HG03439 (cell line): Measurements from ENCODE around the gene TMEM178A.
"Not testable (repeated sequence)": the region's sequence is repeated elsewhere in the genome, so short reads cannot be mapped to it uniquely, and the experiment has no call there.

Experiments
- ATAC-seq: cut with Tn5 transposase; IDR thresholded peaks from one replicate; pipeline ENCODE4 v1.9.1; 2021; ENCODE audit warnings: mild to moderate bottlenecking, moderate library complexity; ENCODE audit not compliant: unreplicated experiment

TMEM178A gene

GRCh38 chr2:39665811-39666490 lies at the start of gene TMEM178A:
Gene TMEM178A (plus strand): TSS chr2:39665917. CDS start chr2:39665975, 58 bp downstream.
- ATAC-seq, result no peak

GRCh38 chr2:39618236-39618635 lies 47.5 kb upstream of the TMEM178A start:
- no peak for ATAC-seq

- no peak for ATAC-seq
These were observed 47.0 kb upstream of the TMEM178A start for GRCh38 chr2:39618736-39619135.

- no peak for ATAC-seq
These were observed 45.6 kb upstream of the TMEM178A start for GRCh38 chr2:39620067-39620466.

GRCh38 chr2:39621596-39621995 lies 44.1 kb upstream of the TMEM178A start:
- no peak for ATAC-seq

GRCh38 chr2:39622860-39623259 lies 42.9 kb upstream of the TMEM178A start:
- no peak for ATAC-seq

GRCh38 chr2:39623917-39624316 lies 41.8 kb upstream of the TMEM178A start:
- no peak for ATAC-seq

GRCh38 chr2:39625193-39625926 lies 40.4 kb upstream of the TMEM178A start:
- no peak for ATAC-seq

- no peak for ATAC-seq
These were observed 39.8 kb upstream of the TMEM178A start for GRCh38 chr2:39625927-39626270.

GRCh38 chr2:39628346-39628745 lies 37.4 kb upstream of the TMEM178A start:
- not testable (repeated sequence) for ATAC-seq

- ATAC-seq, result no peak
These were observed 36.1 kb upstream of the TMEM178A start for GRCh38 chr2:39629646-39630045.

- no peak for ATAC-seq
These were observed 34.5 kb upstream of the TMEM178A start for GRCh38 chr2:39631256-39631655.

- ATAC-seq, result no peak
These were observed 34.0 kb upstream of the TMEM178A start for GRCh38 chr2:39631718-39632117.

- no peak for ATAC-seq
These were observed 32.8 kb upstream of the TMEM178A start for GRCh38 chr2:39632876-39633275.

GRCh38 chr2:39636306-39636705 lies 29.4 kb upstream of the TMEM178A start:
- no peak for ATAC-seq

- no peak for ATAC-seq
These were observed 27.1 kb upstream of the TMEM178A start for GRCh38 chr2:39638581-39638980.

GRCh38 chr2:39640107-39640506 lies 25.6 kb upstream of the TMEM178A start:
- ATAC-seq, result no peak

- ATAC-seq, result no peak
These were observed 25.0 kb upstream of the TMEM178A start for GRCh38 chr2:39640681-39641080.

GRCh38 chr2:39641635-39642034 lies 24.1 kb upstream of the TMEM178A start:
- no peak for ATAC-seq

- no peak for ATAC-seq
These were observed 23.5 kb upstream of the TMEM178A start for GRCh38 chr2:39642051-39642718.

- no peak for ATAC-seq
These were observed 19.9 kb upstream of the TMEM178A start for GRCh38 chr2:39645826-39646225.

- no peak for ATAC-seq
These were observed 19.4 kb upstream of the TMEM178A start for GRCh38 chr2:39646267-39646666.
